Cardiac fibroblast (primary cell): Measurements from ENCODE around the gene COG8.

ENCODE experiments used
- DNase-seq, 2 donors: peaks; one replicate each; pipeline versions ENCODE4 v3.0.0 to v3.0.0-alpha.2; 2010; ENCODE audit warnings: low read depth in 2 of 2
- H3K4me3 ChIP-seq, 2 donors: replicated peaks in 1 of 2; 1 replicate in 1 of 2; 2 replicates in 1 of 2; pipeline ENCODE4 v1.5.1; 2011; ENCODE audit warnings: low read depth in 2 of 2, low read length in 2 of 2, mild to moderate bottlenecking in 2 of 2, moderate library complexity in 1 of 2
- TF ChIP-seq, protein P1 (sequence below): IDR thresholded peaks from one replicate; pipeline ENCODE4 v1.5.1; 2011; ENCODE audit warnings: low read depth, mild to moderate bottlenecking, low read length, inconsistent platforms

Gene COG8

DNA sequence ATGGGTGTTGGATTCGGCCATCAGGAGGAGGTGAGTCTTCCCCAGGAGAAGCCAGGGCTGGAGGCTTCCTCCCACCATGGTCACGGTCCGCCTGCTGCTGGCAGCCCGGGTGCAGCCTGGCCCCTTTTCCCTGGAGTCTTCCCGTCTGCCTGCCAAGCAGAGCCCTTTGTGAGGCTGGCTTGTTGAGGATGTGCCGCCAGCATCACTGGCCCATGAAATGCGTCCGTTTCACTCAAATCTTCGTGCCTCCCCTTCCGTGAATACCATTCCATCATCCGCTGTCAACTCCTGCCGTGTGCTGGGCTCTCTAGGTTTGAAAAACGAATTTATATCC, 18.7 kb downstream of the COG8 start:
- no peak overlapping the region for H3K4me3 ChIP-seq
- DNase-seq: no peak
- TF ChIP-seq, protein P1, sequence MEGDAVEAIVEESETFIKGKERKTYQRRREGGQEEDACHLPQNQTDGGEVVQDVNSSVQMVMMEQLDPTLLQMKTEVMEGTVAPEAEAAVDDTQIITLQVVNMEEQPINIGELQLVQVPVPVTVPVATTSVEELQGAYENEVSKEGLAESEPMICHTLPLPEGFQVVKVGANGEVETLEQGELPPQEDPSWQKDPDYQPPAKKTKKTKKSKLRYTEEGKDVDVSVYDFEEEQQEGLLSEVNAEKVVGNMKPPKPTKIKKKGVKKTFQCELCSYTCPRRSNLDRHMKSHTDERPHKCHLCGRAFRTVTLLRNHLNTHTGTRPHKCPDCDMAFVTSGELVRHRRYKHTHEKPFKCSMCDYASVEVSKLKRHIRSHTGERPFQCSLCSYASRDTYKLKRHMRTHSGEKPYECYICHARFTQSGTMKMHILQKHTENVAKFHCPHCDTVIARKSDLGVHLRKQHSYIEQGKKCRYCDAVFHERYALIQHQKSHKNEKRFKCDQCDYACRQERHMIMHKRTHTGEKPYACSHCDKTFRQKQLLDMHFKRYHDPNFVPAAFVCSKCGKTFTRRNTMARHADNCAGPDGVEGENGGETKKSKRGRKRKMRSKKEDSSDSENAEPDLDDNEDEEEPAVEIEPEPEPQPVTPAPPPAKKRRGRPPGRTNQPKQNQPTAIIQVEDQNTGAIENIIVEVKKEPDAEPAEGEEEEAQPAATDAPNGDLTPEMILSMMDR: no peak

DNA sequence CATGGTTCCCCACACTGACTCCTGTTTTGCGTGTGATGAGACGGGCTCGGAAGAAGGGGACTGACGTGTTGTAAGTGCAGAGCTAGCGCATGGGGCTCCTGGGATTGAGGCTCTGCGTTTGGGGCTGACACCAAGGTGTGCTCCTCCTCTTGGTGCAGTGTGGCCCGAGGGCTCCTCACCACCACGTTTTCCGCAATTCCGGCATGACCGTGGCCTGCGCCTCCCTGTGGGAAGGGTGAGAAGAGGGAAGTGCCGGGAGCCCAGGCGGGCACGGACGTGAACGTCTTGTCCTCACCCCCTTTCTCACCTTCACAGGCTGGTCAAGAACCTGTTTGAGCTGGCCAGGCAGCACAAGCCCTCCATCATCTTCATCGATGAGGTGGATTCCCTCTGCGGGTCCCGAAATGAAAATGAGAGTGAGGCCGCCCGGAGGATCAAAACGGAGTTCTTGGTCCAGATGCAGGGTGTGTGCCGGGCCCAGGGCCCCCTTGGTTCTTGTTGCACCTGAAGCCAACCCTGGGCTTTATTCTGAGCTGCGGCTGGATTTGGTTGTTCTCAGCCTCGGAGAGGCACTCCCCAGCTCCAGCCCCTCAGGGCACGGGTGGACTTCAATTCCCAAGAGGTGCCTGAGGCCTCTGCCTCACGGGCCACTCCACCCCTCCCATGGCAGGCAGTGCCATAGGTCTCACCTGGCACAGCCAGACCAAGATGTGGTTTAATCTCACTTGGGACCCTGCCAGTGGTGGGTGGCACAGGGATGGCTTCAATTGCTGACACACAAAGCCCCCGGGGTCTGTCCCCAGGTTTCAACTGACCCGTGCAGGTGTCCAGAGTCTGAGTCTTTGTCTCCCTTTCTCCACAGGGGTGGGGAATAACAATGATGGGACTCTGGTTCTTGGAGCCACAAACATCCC, 19.3 kb downstream of the COG8 start:
- TF ChIP-seq, protein P1: no peak
- no peak overlapping the region for H3K4me3 ChIP-seq
- DNase-seq: no peak

- DNase-seq: no peak
- no peak overlapping the region for H3K4me3 ChIP-seq
- TF ChIP-seq, protein P1: no peak
Measured at GRCh38 chr16:69319381-69319780, 20.0 kb downstream of the COG8 start.

DNA sequence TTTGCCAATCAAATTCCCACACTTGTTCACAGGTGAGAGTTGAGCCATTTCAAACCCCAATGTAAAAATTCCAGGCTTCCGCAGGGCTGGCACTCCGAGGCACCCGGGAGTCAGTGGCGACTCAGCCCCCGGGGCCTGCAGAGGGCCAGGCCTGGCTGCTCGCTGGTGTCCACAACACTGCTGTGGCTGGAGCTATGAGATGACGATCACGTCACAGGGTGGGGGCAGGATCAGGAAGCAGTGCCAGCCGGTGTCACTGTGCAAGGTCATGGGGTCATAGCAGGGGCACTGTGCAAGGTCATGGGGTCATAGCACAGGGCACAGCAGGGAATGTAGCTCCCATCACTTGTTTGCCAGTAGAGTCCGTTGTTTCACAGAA, 20.5 kb downstream of the COG8 start:
- TF ChIP-seq, protein P1: no peak
- no peak overlapping the region for H3K4me3 ChIP-seq
- no peak for DNase-seq

- TF ChIP-seq, protein P1: no peak
- no peak overlapping the region for H3K4me3 ChIP-seq
- no peak for DNase-seq
Measured at GRCh38 chr16:69318177-69318910, 21.0 kb downstream of the COG8 start.

DNA sequence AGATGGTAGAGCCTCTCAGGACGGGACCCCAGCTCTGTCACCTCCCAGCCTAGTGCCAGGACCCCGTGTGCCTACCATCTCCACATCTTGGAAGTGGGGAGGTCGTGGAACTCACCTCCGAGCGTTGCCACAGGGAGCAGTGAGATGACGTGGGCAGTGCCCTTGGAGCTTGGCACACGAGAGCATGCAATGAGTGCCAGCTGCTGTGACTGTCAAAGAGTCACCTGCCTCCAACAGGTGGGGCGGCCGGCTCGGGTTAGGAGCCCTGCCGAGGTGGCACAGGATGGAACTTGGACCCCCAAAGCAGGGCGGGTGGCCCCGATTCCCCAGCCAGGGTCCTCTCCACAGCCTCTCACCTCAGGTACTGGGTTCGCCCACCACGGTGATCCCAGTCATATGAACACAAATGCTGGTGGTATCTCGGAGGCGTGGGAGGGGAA, 22.7 kb downstream of the COG8 start:
- H3K4me3 ChIP-seq: no peak overlapping the region

More for the DNA sequence above, 22.7 kb downstream of the COG8 start:
- no peak for DNase-seq
- TF ChIP-seq, protein P1: no peak
